MCF 10A (cell line): ENCODE results near the gene SPATA9. TPM values are rescaled to one million over a fixed set of nuclear protein-coding genes. Genes with fewer than 3 reads are reported as not detected.

ENCODE experiments used
- BruUV-seq: library from RNA; stranded (reverse); fragments of 400-500 nt; replicated peaks from 2 replicates; lab custom pipeline; 2021; lab: Mats Ljungman, UMichigan
- CTCF ChIA-PET: fragments of 300-600 bp; sonication (Branson Sonifier 250); formaldehyde crosslinking; extraction: SDS; loops from one replicate; lab custom pipeline; 2021; ENCODE audit warnings: antibody characterized with exemption, inconsistent platforms; lab: Yijun Ruan, JAX
- POLR2A ChIA-PET: fragments of 300-600, 350-650 bp; sonication (Branson Sonifier 250); formaldehyde crosslinking; extraction: SDS; loops from one replicate; lab custom pipeline; 2020; ENCODE audit warnings: antibody characterized with exemption, inconsistent platforms; lab: Yijun Ruan, JAX
- DNase-seq: peaks from one replicate; pipeline ENCODE4 v3.0.0-alpha.2; 2018; ENCODE audit not compliant: unreplicated experiment
- H3K27ac Mint-ChIP-seq: one replicate; pipeline ENCODE4 v1.8.0; 2022; ENCODE audit warnings: mild to moderate bottlenecking, low read depth, mixed read lengths; ENCODE audit not compliant: unreplicated experiment
- H3K27me3 Mint-ChIP-seq: one replicate; pipeline ENCODE4 v1.8.0; 2022; ENCODE audit warnings: mixed read lengths; ENCODE audit not compliant: insufficient read depth, unreplicated experiment
- H3K36me3 Mint-ChIP-seq: one replicate; pipeline ENCODE4 v1.8.0; 2022; ENCODE audit warnings: mild to moderate bottlenecking, moderate library complexity, mixed read lengths; ENCODE audit not compliant: insufficient read depth, unreplicated experiment
- H3K4me1 Mint-ChIP-seq: one replicate; pipeline ENCODE4 v1.8.0; 2022; ENCODE audit warnings: mixed read lengths; ENCODE audit not compliant: insufficient read depth, unreplicated experiment
- H3K4me3 Mint-ChIP-seq: one replicate; pipeline ENCODE4 v1.8.0; 2022; ENCODE audit warnings: mild to moderate bottlenecking, moderate library complexity, mixed read lengths; ENCODE audit not compliant: unreplicated experiment
- H3K9me3 Mint-ChIP-seq: one replicate; pipeline ENCODE4 v1.8.0; 2022; ENCODE audit warnings: mixed read lengths; ENCODE audit not compliant: unreplicated experiment
- intact Hi-C: fragments of 100-400 bp; cut with micrococcal nuclease; formaldehyde crosslinking; loops from 2 replicates; pipeline ENCODE4 v1.14.1; 2022
- total RNA-seq: library from RNA; stranded (reverse); gene quantifications from 2 replicates; pipeline ENCODE4 v1.2.3, GENCODE V29; 2022
- TF ChIP-seq, protein P1 (sequence below): fragments of 200-600 bp; IDR thresholded peaks from one replicate; pipeline ENCODE4 v1.8.0; 2022; ENCODE audit warnings: antibody characterized with exemption, mild to moderate bottlenecking; ENCODE audit not compliant: unreplicated experiment

Gene SPATA9
- total RNA-seq, 1 experiment from 2014 or later, result not detected

DNA sequence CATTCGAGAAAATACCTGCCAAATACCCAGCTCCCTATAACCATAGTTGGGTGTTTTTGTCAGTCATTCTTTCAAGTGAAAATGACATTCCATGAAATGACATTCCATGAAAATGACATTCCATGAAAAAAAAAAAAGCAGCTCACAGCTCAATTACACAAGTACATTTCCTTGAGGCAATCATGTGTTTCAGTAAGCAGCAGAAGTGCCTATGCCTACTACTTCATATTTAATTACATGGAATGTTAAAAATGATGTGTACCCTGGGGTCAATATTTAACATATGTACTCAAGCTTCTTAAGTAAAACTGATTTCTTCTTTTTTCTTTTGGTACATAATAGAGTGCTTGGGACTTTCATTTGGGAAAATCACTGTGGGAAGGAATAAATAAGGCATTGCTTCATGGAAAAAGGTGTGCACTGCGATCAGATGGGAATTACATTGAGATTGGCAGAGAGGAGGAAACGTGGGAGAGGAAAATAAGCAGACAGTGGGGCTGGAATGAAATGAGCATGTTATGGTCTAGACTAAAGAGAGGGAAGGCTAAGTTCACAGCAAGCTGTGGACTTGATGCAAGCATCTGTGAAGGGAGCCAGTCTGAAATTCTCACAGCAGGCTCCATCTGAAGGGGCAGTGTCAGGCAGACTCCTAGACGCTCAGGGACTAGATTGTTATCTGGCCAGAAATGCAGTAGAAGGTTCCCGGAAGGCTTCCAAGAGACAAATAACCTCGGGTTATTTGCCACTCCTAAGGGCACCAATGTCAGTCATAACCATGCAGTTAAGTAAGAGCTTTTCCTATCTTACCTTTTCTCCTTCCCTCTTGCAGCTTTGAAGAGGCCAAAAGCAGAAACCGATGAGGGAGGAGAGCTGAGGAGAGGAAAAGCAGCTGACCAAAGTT is 15.2 kb upstream of the SPATA9 start:
- Mint-ChIP-seq H3K36me3 (no peaks in the 10 kb centered on the region), H3K4me3 (no peak overlapping the region), H3K27ac (no peak overlapping the region), H3K4me1 (peaks cover 10% of the 10 kb centered on the region), H3K27me3 (no peaks in the 10 kb centered on the region), H3K9me3 (no peaks in the 10 kb centered on the region)
- POLR2A ChIA-PET, result interaction anchor here (0.6 to 1.4 kb wide), 5 partner anchors 9 to 1196 kb away, joined by 3 to 6 read pairs (median 3); partner anchors contain the start of gene RHOBTB3
- CTCF ChIA-PET, result interaction anchor here (0.6 to 2.6 kb wide), 5 partner anchors 14 to 554 kb away, joined by 3 to 13 read pairs (median 5); no protein-coding TSS in a partner anchor
- no peak for DNase-seq
- intact Hi-C loops, result no loop called here
- TF ChIP-seq, protein P1, sequence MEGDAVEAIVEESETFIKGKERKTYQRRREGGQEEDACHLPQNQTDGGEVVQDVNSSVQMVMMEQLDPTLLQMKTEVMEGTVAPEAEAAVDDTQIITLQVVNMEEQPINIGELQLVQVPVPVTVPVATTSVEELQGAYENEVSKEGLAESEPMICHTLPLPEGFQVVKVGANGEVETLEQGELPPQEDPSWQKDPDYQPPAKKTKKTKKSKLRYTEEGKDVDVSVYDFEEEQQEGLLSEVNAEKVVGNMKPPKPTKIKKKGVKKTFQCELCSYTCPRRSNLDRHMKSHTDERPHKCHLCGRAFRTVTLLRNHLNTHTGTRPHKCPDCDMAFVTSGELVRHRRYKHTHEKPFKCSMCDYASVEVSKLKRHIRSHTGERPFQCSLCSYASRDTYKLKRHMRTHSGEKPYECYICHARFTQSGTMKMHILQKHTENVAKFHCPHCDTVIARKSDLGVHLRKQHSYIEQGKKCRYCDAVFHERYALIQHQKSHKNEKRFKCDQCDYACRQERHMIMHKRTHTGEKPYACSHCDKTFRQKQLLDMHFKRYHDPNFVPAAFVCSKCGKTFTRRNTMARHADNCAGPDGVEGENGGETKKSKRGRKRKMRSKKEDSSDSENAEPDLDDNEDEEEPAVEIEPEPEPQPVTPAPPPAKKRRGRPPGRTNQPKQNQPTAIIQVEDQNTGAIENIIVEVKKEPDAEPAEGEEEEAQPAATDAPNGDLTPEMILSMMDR, result no peak
- BruUV-seq, result no TSS peak

DNA sequence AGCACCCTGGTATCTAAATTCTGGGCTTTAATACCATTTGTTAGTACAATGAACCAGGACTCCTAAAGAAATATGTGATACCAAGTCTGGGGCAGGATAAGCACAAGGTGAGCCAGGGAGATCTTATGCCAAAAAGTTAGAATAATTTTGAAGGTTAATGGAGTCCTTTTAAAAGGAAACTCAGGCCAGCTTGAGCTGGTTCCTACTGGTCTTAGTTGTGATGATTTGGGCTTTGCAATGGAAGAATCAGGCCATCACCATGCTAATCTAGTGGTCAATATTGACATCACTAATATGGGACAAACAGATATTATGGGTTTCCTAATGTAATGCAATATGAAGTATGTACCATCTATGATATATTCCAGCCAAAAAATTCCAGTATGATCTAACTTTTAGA is 7.5 kb upstream of the SPATA9 start:
- TF ChIP-seq, protein P1, result no peak
- H3K9me3 Mint-ChIP-seq, result peaks cover 7% of the 10 kb centered on the region
- ChIA-PET CTCF (interaction anchor here (1.1 kb wide), 1 partner anchor 20 kb away, joined by 4 read pairs; no protein-coding TSS in a partner anchor), POLR2A (no interaction called here)
- no peak overlapping the region for H3K27ac Mint-ChIP-seq
- no peaks in the 10 kb centered on the region for H3K27me3 Mint-ChIP-seq
- intact Hi-C loops, result no loop called here
- no TSS peak for BruUV-seq
- H3K4me3 Mint-ChIP-seq, result no peak overlapping the region
- no peak for DNase-seq
- H3K4me1 Mint-ChIP-seq, result no peaks in the 10 kb centered on the region
- no peaks in the 10 kb centered on the region for H3K36me3 Mint-ChIP-seq

DNA sequence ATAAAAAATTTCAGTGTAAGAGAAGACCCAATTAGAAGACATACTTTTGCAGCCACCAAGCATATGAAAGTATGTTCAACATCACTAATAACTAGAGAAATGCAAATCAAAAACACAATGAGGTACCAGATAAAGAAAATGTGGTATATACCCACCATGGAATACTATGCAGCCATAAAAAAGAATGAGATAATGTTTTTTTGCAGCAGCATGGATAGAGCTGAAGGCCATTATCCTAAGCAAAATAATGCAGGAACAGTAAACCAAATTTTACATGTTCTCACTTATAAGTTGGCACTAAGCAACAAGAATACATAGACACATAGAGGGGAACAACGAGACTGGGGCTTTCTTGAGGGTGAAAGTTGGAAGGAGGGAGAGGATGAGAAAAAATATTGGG is 6.9 kb upstream of the SPATA9 start:
- intact Hi-C loops, result no loop called here
- TF ChIP-seq, protein P1, result no peak
- H3K4me1 Mint-ChIP-seq, result no peaks in the 10 kb centered on the region
- POLR2A ChIA-PET, result no interaction called here
- H3K4me3 Mint-ChIP-seq, result no peak overlapping the region
- no peaks in the 10 kb centered on the region for H3K36me3 Mint-ChIP-seq
- CTCF ChIA-PET, result interaction anchor here (0.6 kb wide), 1 partner anchor 152 kb away, joined by 3 read pairs; no protein-coding TSS in a partner anchor
- no TSS peak for BruUV-seq
- no peak overlapping the region for H3K27ac Mint-ChIP-seq
- H3K9me3 Mint-ChIP-seq, result peaks cover 7% of the 10 kb centered on the region
- DNase-seq, result no peak
- H3K27me3 Mint-ChIP-seq, result no peaks in the 10 kb centered on the region

DNA sequence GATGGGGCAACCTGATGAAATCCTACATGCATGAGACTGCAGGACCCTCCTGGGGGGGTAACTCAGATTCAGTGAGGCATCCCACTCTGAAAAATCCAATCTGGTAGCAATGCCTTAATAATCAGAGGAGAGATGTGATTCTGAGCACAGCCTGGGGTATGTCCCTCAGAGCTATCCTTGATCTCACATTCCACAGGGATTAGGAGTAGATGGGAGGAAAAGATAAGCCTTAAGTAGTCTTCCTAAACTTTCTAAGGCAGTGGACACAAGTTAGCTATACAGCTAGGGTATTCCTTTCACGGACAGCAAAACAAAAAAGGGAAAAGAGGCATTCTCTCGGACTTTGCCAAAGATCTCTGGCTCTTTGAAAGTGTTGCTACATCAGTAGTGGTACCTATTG is 3.9 kb upstream of the SPATA9 start:
- H3K4me1 Mint-ChIP-seq, result no peaks in the 10 kb centered on the region
- no peaks in the 10 kb centered on the region for H3K36me3 Mint-ChIP-seq
- no TSS peak for BruUV-seq
- H3K4me3 Mint-ChIP-seq, result no peak overlapping the region
- TF ChIP-seq, protein P1, result no peak
- CTCF ChIA-PET, result interaction anchor here (0.6 kb wide), 1 partner anchor 95 kb away, joined by 4 read pairs; no protein-coding TSS in a partner anchor
- H3K27me3 Mint-ChIP-seq, result no peaks in the 10 kb centered on the region
- intact Hi-C loops, result no loop called here
- POLR2A ChIA-PET, result interaction anchor here (0.7 to 0.9 kb wide), 2 partner anchors 10 to 49 kb away, joined by 3 read pairs; no protein-coding TSS in a partner anchor
- H3K27ac Mint-ChIP-seq, result no peak overlapping the region
- peaks cover 7% of the 10 kb centered on the region for H3K9me3 Mint-ChIP-seq
- no peak for DNase-seq
